NCI-H2029 (cell line): Measurements from ENCODE around the gene STEAP3.

Source experiments
- DNase-seq: peaks from one replicate; lab custom pipeline; 2025; lab: John Stamatoyannopoulos, UW

Gene STEAP3

GRCh38 chr2:119227346-119227745 lies 3.7 kb downstream of the STEAP3 start:
- DNase-seq: no peak

- no peak for DNase-seq
Observed at GRCh38 chr2:119228136-119228535, 4.5 kb downstream of the STEAP3 start.

- no peak for DNase-seq
Observed at GRCh38 chr2:119228964-119229363, 5.3 kb downstream of the STEAP3 start.

GRCh38 chr2:119229716-119230115 lies 6.1 kb downstream of the STEAP3 start:
- DNase-seq: no peak

GRCh38 chr2:119230219-119231185 lies 6.9 kb downstream of the STEAP3 start:
- no peak for DNase-seq

GRCh38 chr2:119231975-119232665 lies 8.5 kb downstream of the STEAP3 start:
- no peak for DNase-seq

GRCh38 chr2:119232666-119232993 lies 9.0 kb downstream of the STEAP3 start:
- no peak for DNase-seq

- DNase-seq: no peak
Observed at GRCh38 chr2:119233326-119234020, 9.8 kb downstream of the STEAP3 start.

GRCh38 chr2:119234021-119235019 lies 10.7 kb downstream of the STEAP3 start:
- DNase-seq: no peak

- DNase-seq: no peak
Observed at GRCh38 chr2:119236796-119237195, 13.2 kb downstream of the STEAP3 start.

- DNase-seq: peak; percentile 95
Observed at GRCh38 chr2:119240311-119241204, 16.9 kb downstream of the STEAP3 start.

- no peak for DNase-seq
Observed at GRCh38 chr2:119241205-119241532, 17.5 kb downstream of the STEAP3 start.

- DNase-seq: peak; percentile 77
Observed at GRCh38 chr2:119242276-119243119, 18.9 kb downstream of the STEAP3 start.

- no peak for DNase-seq
Observed at GRCh38 chr2:119243621-119244020, 20.0 kb downstream of the STEAP3 start.

- no peak for DNase-seq
Observed at GRCh38 chr2:119245076-119245840, 21.6 kb downstream of the STEAP3 start.

GRCh38 chr2:119245841-119246230 lies 22.2 kb downstream of the STEAP3 start:
- no peak for DNase-seq

- no peak for DNase-seq
Observed at GRCh38 chr2:119246884-119247843, 23.5 kb downstream of the STEAP3 start.

GRCh38 chr2:119247844-119248271 lies 24.2 kb downstream of the STEAP3 start:
- DNase-seq: no peak
